NOMO-1 (cell line): ENCODE data around the gene ACVR2A.

ENCODE experiments used
- DNase-seq, 2 experiments: peaks; one replicate each; lab custom pipeline; 2025; ENCODE audit not compliant: unreplicated experiment in 2 of 2; lab: John Stamatoyannopoulos, UW

ACVR2A gene

GRCh38 chr2:147844697-147845410 lies at the start of gene ACVR2A:
ACVR2A (plus strand) TSS chr2:147845029; CDS start chr2:147845153, 124 bp downstream.
- DNase-seq: peak; percentile 41 to 48

GRCh38 chr2:147800316-147800715 lies 44.5 kb upstream of the ACVR2A start:
- no peak for DNase-seq

GRCh38 chr2:147806846-147807245 lies 38.0 kb upstream of the ACVR2A start:
- DNase-seq: no peak

GRCh38 chr2:147808520-147808919 lies 36.3 kb upstream of the ACVR2A start:
- no peak for DNase-seq

GRCh38 chr2:147810883-147811765 lies 33.7 kb upstream of the ACVR2A start:
- no peak for DNase-seq

- peak; percentile 38 to 40 for DNase-seq
Measured at GRCh38 chr2:147818741-147819140, 26.1 kb upstream of the ACVR2A start.

- DNase-seq: peak; percentile 58 to 78
Measured at GRCh38 chr2:147824620-147825019, 20.2 kb upstream of the ACVR2A start.

- peak in 1 of 2 experiments; percentile 14 for DNase-seq
Measured at GRCh38 chr2:147826278-147827087, 18.3 kb upstream of the ACVR2A start.

- no peak for DNase-seq
Measured at GRCh38 chr2:147827088-147827375, 17.8 kb upstream of the ACVR2A start.

GRCh38 chr2:147829106-147829505 lies 15.7 kb upstream of the ACVR2A start:
- DNase-seq: peak in 1 of 2 experiments; percentile 37

GRCh38 chr2:147836099-147836498 lies 8.7 kb upstream of the ACVR2A start:
- no peak for DNase-seq

GRCh38 chr2:147843391-147843863 lies 1.4 kb upstream of the ACVR2A start:
- no peak for DNase-seq

- DNase-seq: peak; percentile 78 to 88
Measured at GRCh38 chr2:147843864-147844696, 749 bp upstream of the ACVR2A start.

GRCh38 chr2:147845411-147845971 lies 662 bp downstream of the ACVR2A start:
- peak; percentile 27 to 32 for DNase-seq

- DNase-seq: no peak
Measured at GRCh38 chr2:147846412-147847081, 1.7 kb downstream of the ACVR2A start.

- no peak for DNase-seq
Measured at GRCh38 chr2:147847746-147848391, 3.0 kb downstream of the ACVR2A start.

- DNase-seq: no peak
Measured at GRCh38 chr2:147850838-147851237, 6.0 kb downstream of the ACVR2A start.

GRCh38 chr2:147851244-147851930 lies 6.6 kb downstream of the ACVR2A start:
- no peak for DNase-seq
